ENCODE data around the gene SKAP1. TPM values are rescaled to one million over a fixed set of nuclear protein-coding genes. Genes with fewer than 3 reads are reported as not detected.
A peak's percentile ranks its signal among the peaks of the same experiment; 100 is the strongest.

SKAP1 gene
- polyA plus RNA-seq, 3 donors, result 0.13 to 1.0 (median 0.52) TPM

DNA sequence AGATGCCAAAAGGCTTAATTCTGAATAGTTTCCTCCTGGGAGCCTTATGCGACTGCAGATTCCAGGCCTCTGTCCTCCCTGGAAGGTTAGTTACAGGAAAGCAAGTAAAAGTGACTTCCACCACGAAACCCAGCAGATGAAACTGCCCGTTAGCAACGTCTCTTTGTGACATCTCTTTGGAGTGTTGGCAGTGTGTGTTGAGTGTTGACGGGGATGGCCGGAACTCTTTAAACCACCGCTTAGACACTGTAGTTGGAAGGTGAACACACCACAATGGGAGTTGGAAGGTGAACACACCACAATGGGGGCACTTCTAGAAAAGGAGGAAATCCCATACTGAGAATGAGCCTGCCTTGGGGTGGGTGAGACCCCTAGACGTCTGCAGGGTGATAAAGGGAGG, 858 bp downstream of the SKAP1 start:
- Mint-ChIP-seq H3K36me3 (peaks cover 0 to 3% of the 10 kb centered on the region in 2 donors), H3K9me3 (peaks cover 0 to 7% (median 2%) of the 10 kb centered on the region in 7 donors), H3K4me3 (peak overlapping the region; percentile 56 to 84), H3K4me1 (peaks cover 9% of the 10 kb centered on the region), H3K27me3 (ENCODE audit: low read depth in 3 of 3) (peaks cover 52 to 82% (median 65%) of the 10 kb centered on the region in 3 donors), H3K27ac (peak overlapping the region in 1 of 7 donors; percentile 82)
- intact Hi-C loops (cut with micrococcal nuclease), result no loop called here
- Histone ChIP-seq H3K79me2 (ENCODE audit: insufficient read depth, low read length) (no peaks in the 10 kb centered on the region), H3K4me3 (replicated peaks in 1 of 3; ENCODE audit: low read depth in 2 of 3, low read length in 3 of 3) (no peak overlapping the region), H4K20me1 (ENCODE audit: insufficient read depth, low read length) (no peaks in the 10 kb centered on the region), H3K9ac (ENCODE audit: insufficient read depth, low read length, poor library complexity, severe bottlenecking) (no peak overlapping the region), H2AFZ (ENCODE audit: insufficient read depth, low read depth, low read length, poor library complexity, severe bottlenecking) (no peak overlapping the region), H3K36me3 (replicated peaks in 1 of 2; ENCODE audit: control insufficient read depth in 1 of 2, insufficient read depth in 2 of 2, low read length in 2 of 2) (no peaks in the 10 kb centered on the region), H3K27ac (ENCODE audit: low read depth in 1 of 2, low read length in 2 of 2) (no peak overlapping the region), H3K4me1 (ENCODE audit: control insufficient read depth in 1 of 2, insufficient read depth in 2 of 2, low read length in 2 of 2) (peaks cover 0 to 6% of the 10 kb centered on the region in 2 donors), H3K4me2 (replicated peaks; ENCODE audit: extremely low read depth, low read length, poor library complexity, severe bottlenecking) (no peak overlapping the region), H3K9me3 (replicated peaks in 1 of 2; ENCODE audit: control insufficient read depth in 1 of 2, insufficient read depth in 1 of 2, low read length in 2 of 2) (peaks cover 0 to 14% of the 10 kb centered on the region in 2 donors), H3K27me3 (ENCODE audit: control insufficient read depth in 2 of 2, insufficient read depth in 2 of 2, low read length in 2 of 2) (peaks cover 57 to 68% of the 10 kb centered on the region in 2 donors)
- TF ChIP-seq CTCF (IDR thresholded peaks at IDR 0.05), result no peak
- DNase-seq, result no peak
- 51% methylated on average over 6 of the region's 8 CpGs for WGBS (ENCODE audit: insufficient coverage)

GRCh38 chr17:48427598-48427997, 2.4 kb downstream of the SKAP1 start:
- Histone ChIP-seq H2AFZ (ENCODE audit: insufficient read depth, low read depth, low read length, poor library complexity, severe bottlenecking) (no peak overlapping the region), H3K27ac (ENCODE audit: low read depth in 1 of 2, low read length in 2 of 2) (no peak overlapping the region), H3K27me3 (ENCODE audit: control insufficient read depth in 2 of 2, insufficient read depth in 2 of 2, low read length in 2 of 2) (peaks cover 50 to 59% of the 10 kb centered on the region in 2 donors), H3K36me3 (replicated peaks in 1 of 2; ENCODE audit: control insufficient read depth in 1 of 2, insufficient read depth in 2 of 2, low read length in 2 of 2) (no peaks in the 10 kb centered on the region), H3K9me3 (replicated peaks in 1 of 2; ENCODE audit: control insufficient read depth in 1 of 2, insufficient read depth in 1 of 2, low read length in 2 of 2) (peaks cover 0 to 14% of the 10 kb centered on the region in 2 donors), H3K4me2 (replicated peaks; ENCODE audit: extremely low read depth, low read length, poor library complexity, severe bottlenecking) (no peak overlapping the region), H4K20me1 (ENCODE audit: insufficient read depth, low read length) (no peaks in the 10 kb centered on the region), H3K4me3 (replicated peaks in 1 of 3; ENCODE audit: low read depth in 2 of 3, low read length in 3 of 3) (no peak overlapping the region), H3K79me2 (ENCODE audit: insufficient read depth, low read length) (no peaks in the 10 kb centered on the region), H3K4me1 (ENCODE audit: control insufficient read depth in 1 of 2, insufficient read depth in 2 of 2, low read length in 2 of 2) (peaks cover 0 to 6% of the 10 kb centered on the region in 2 donors), H3K9ac (ENCODE audit: insufficient read depth, low read length, poor library complexity, severe bottlenecking) (no peak overlapping the region)
- intact Hi-C loops (cut with micrococcal nuclease), result no loop called here
- Mint-ChIP-seq H3K27me3 (ENCODE audit: low read depth in 3 of 3) (peaks cover 44 to 73% (median 57%) of the 10 kb centered on the region in 3 donors), H3K4me1 (peaks cover 9% of the 10 kb centered on the region), H3K9me3 (peaks cover 0 to 7% (median 2%) of the 10 kb centered on the region in 7 donors), H3K36me3 (peaks cover 0 to 3% of the 10 kb centered on the region in 2 donors), H3K4me3 (peak overlapping the region in 1 of 2 donors; percentile 30), H3K27ac (no peak overlapping the region)
- DNase-seq, result no peak
- TF ChIP-seq CTCF (IDR thresholded peaks at IDR 0.05), result no peak
